ENCODE data around the gene PRF1. TPM values are rescaled to one million over a fixed set of nuclear protein-coding genes. Genes with fewer than 3 reads are reported as not detected.

PRF1 gene
- total and polyA plus RNA-seq, 8 donors, result under 0.01 to 11.0 (median 1.4) TPM; not detected in 1

- 69 to 79% (median 74%) methylated on average over 5 of the region's 5 CpGs for WGBS, 5 donors
- Histone ChIP-seq H3K9me3 (no peaks in the 10 kb centered on the region), H3K36me3 (no peaks in the 10 kb centered on the region), H3K4me1 (peaks cover 0 to 10% (median 7%) of the 10 kb centered on the region in 4 donors), H3K27ac (peak overlapping the region in 3 of 5 donors; percentile 16 to 31 (median 23)), H3K27me3 (peaks cover 0 to 4% (median 0%) of the 10 kb centered on the region in 3 donors), H3K4me3 (no peak overlapping the region)
- intact Hi-C loops (cut with DNase I; ENCODE audit: low total_unique reads), result no loop called here
- DNase-seq, result peak; percentile 25 to 90
- no peak for TF ChIP-seq CTCF (IDR thresholded peaks at IDR 0.05)
Measured at GRCh38 chr10:70589762-70590654, 12.5 kb downstream of the PRF1 start.

- intact Hi-C loops (cut with DNase I; ENCODE audit: low total_unique reads), result no loop called here
- Histone ChIP-seq H3K4me3 (no peak overlapping the region), H3K4me1 (peaks cover 0 to 18% (median 13%) of the 10 kb centered on the region in 4 donors), H3K27ac (peak overlapping the region in 3 of 5 donors; percentile 16 to 31 (median 23)), H3K9me3 (no peaks in the 10 kb centered on the region), H3K27me3 (peaks cover 0 to 4% (median 0%) of the 10 kb centered on the region in 3 donors), H3K36me3 (no peaks in the 10 kb centered on the region)
- WGBS, 5 donors, result 70 to 85% (median 78%) methylated on average over 9 to 10 of the region's 10 CpGs
- peak in 1 of 2 donors; percentile 8 for DNase-seq
- TF ChIP-seq EP300 (IDR thresholded peaks at IDR 0.05), result no peak
- TF ChIP-seq POLR2AphosphoS5 (IDR thresholded peaks at IDR 0.05), result no peak
- no peak for TF ChIP-seq CTCF (IDR thresholded peaks at IDR 0.05)
- no peak for TF ChIP-seq POLR2A (IDR thresholded peaks at IDR 0.05)
Measured at GRCh38 chr10:70588859-70589570, 13.5 kb downstream of the PRF1 start.

- H3K4me1 ChIP-seq, result peaks cover 0 to 23% (median 13%) of the 10 kb centered on the region in 4 donors
- DNase-seq, result peak in 1 of 2 donors; percentile 14
- WGBS, 5 donors, result 65 to 76% (median 71%) methylated on average over 6 of the region's 6 CpGs
Measured at GRCh38 chr10:70588255-70588654, 14.3 kb downstream of the PRF1 start.

More at GRCh38 chr10:70588255-70588654, 14.3 kb downstream of the PRF1 start:
- H3K27ac ChIP-seq, result no peak overlapping the region
- TF ChIP-seq CTCF (IDR thresholded peaks at IDR 0.05) (no peak), POLR2A (IDR thresholded peaks at IDR 0.05) (no peak), EP300 (IDR thresholded peaks at IDR 0.05) (no peak), POLR2AphosphoS5 (IDR thresholded peaks at IDR 0.05) (no peak)
- H3K36me3 ChIP-seq, result no peaks in the 10 kb centered on the region
- no peak overlapping the region for H3K4me3 ChIP-seq
- intact Hi-C loops (cut with DNase I; ENCODE audit: low total_unique reads), result no loop called here
- H3K27me3 ChIP-seq, result peaks cover 0 to 4% (median 0%) of the 10 kb centered on the region in 3 donors
- no peaks in the 10 kb centered on the region for H3K9me3 ChIP-seq
